22Rv1 (cell line): ENCODE measurements around the gene ENC1.
A peak's percentile ranks its signal among the peaks of the same experiment; 100 is the strongest.

Source experiments
- H3K27ac ChIP-seq: fragments of 450-650 bp; 2 replicates; pipeline ENCODE4 v1.5.1; 2017
- CTCF ChIP-seq: fragments of 450-650 bp; IDR thresholded peaks from 2 replicates; pipeline ENCODE4 v1.5.1; 2017; ENCODE audit warnings: mild to moderate bottlenecking
- ZFX ChIP-seq: fragments of 450-650 bp; IDR thresholded peaks from 2 replicates; pipeline ENCODE4 v1.6.1; 2017; ENCODE audit warnings: antibody characterized with exemption, borderline replicate concordance

ENC1 gene

GRCh38 chr5:74588415-74588814 lies 52.1 kb downstream of the ENC1 start:
- TF ChIP-seq CTCF (no peak), ZFX (no peak)

GRCh38 chr5:74587890-74588289 lies 52.6 kb downstream of the ENC1 start:
- TF ChIP-seq CTCF (no peak), ZFX (no peak)
- no peak overlapping the region for H3K27ac ChIP-seq

More at GRCh38 chr5:74588415-74588814, 52.1 kb downstream of the ENC1 start:
- no peak overlapping the region for H3K27ac ChIP-seq

- TF ChIP-seq ZFX (no peak), CTCF (no peak)
- no peak overlapping the region for H3K27ac ChIP-seq
Measured at GRCh38 chr5:74587300-74587699, 53.2 kb downstream of the ENC1 start.

GRCh38 chr5:74586856-74587255 lies 53.7 kb downstream of the ENC1 start:
- TF ChIP-seq CTCF = no peak
- TF ChIP-seq ZFX = no peak
- no peak overlapping the region for H3K27ac ChIP-seq

- TF ChIP-seq ZFX (no peak), CTCF (no peak)
- H3K27ac ChIP-seq = no peak overlapping the region
Measured at GRCh38 chr5:74582853-74583252, 57.7 kb downstream of the ENC1 start.

GRCh38 chr5:74581988-74582365 lies 58.6 kb downstream of the ENC1 start:
- TF ChIP-seq CTCF (no peak), ZFX (no peak)
- peak overlapping the region; percentile 77 for H3K27ac ChIP-seq

- no peak for TF ChIP-seq CTCF
- TF ChIP-seq ZFX = no peak
- peak overlapping the region; percentile 77 for H3K27ac ChIP-seq
Measured at GRCh38 chr5:74580729-74581109, 59.8 kb downstream of the ENC1 start.
